Mesendoderm (in vitro differentiated cells): Measurements from ENCODE around the gene POLR1E.

Source experiments
- DNase-seq: peaks from one replicate; pipeline ENCODE4 v3.0.0; 2013
- H2AK5ac ChIP-seq: 2 replicates; pipeline ENCODE4 v1.6.1; 2013; ENCODE audit warnings: low read length, inconsistent platforms
- H2BK120ac ChIP-seq: 2 replicates; pipeline ENCODE4 v1.6.1; 2013; ENCODE audit warnings: low read depth, mild to moderate bottlenecking, low read length, moderate library complexity, mixed read lengths
- H2BK15ac ChIP-seq: replicated peaks from 2 replicates; pipeline ENCODE4 v1.6.1; 2013; ENCODE audit warnings: low read depth, mild to moderate bottlenecking, moderate library complexity
- H2BK5ac ChIP-seq: 2 replicates; pipeline ENCODE4 v1.6.1; 2013; ENCODE audit warnings: low read length, inconsistent platforms
- H3K18ac ChIP-seq: 2 replicates; pipeline ENCODE4 v1.6.1; 2013; ENCODE audit warnings: mild to moderate bottlenecking, low read length, mixed read lengths
- H3K23ac ChIP-seq: one replicate; pipeline ENCODE4 v1.6.1; 2013; ENCODE audit warnings: low read length
- H3K27ac ChIP-seq: 2 replicates; pipeline ENCODE4 v1.5.1; 2013; ENCODE audit warnings: low read depth, mild to moderate bottlenecking, inconsistent platforms, low read length, moderate library complexity
- H3K27me3 ChIP-seq: 2 replicates; pipeline ENCODE4 v1.6.1; 2013; ENCODE audit warnings: low read length, control low read depth, mild to moderate bottlenecking, inconsistent platforms; ENCODE audit not compliant: insufficient read depth, poor library complexity
- H3K36me3 ChIP-seq: 2 replicates; pipeline ENCODE4 v1.6.1; 2013; ENCODE audit warnings: low read length, inconsistent platforms; ENCODE audit not compliant: control insufficient read depth, insufficient read depth
- H3K4ac ChIP-seq: one replicate; pipeline ENCODE4 v1.6.1; 2013; ENCODE audit warnings: low read depth, mild to moderate bottlenecking, low read length, moderate library complexity
- H3K4me1 ChIP-seq: 2 replicates; pipeline ENCODE4 v1.6.1; 2013; ENCODE audit warnings: low read depth, low read length, inconsistent platforms; ENCODE audit not compliant: control insufficient read depth
- H3K4me2 ChIP-seq: 2 replicates; pipeline ENCODE4 v1.6.1; 2013; ENCODE audit warnings: low read length
- H3K4me3 ChIP-seq: 2 replicates; pipeline ENCODE4 v1.5.1; 2013; ENCODE audit warnings: mild to moderate bottlenecking, low read length
- H3K56ac ChIP-seq: one replicate; pipeline ENCODE4 v1.6.1; 2013; ENCODE audit warnings: low read length
- H3K79me1 ChIP-seq: 2 replicates; pipeline ENCODE4 v1.6.1; 2013; ENCODE audit warnings: low read length, inconsistent platforms
- H3K79me2 ChIP-seq: 2 replicates; pipeline ENCODE4 v1.6.1; 2013; ENCODE audit warnings: mild to moderate bottlenecking, low read length; ENCODE audit not compliant: control insufficient read depth, insufficient read depth
- H3K9ac ChIP-seq: 2 replicates; pipeline ENCODE4 v1.6.1; 2013; ENCODE audit warnings: low read length, inconsistent platforms
- H4K5ac ChIP-seq: one replicate; pipeline ENCODE4 v1.6.1; 2013; ENCODE audit warnings: low read length
- H4K8ac ChIP-seq: one replicate; pipeline ENCODE4 v1.6.1; 2013; ENCODE audit warnings: low read depth, mild to moderate bottlenecking, control low read depth, low read length, moderate library complexity
- WGBS: extraction: QIAGEN DNeasy Blood & Tissue Kit; methylation state at CpG from one replicate; pipeline ENCODE4 v1.1.7; 2013; ENCODE audit warnings: low lambda C conversion rate, missing lambda C conversion rate; ENCODE audit not compliant: insufficient coverage; ENCODE audit errors: extremely low coverage; 5-methylcytosine and 5-hydroxymethylcytosine counted together

The POLR1E gene

GRCh38 chr9:37455884-37456647 lies 29.7 kb upstream of the POLR1E start:
- no peak overlapping the region for H3K23ac ChIP-seq
- WGBS, result no CpG with 5 or more reads among the region's 7 CpGs

GRCh38 chr9:37456817-37457216 lies 28.9 kb upstream of the POLR1E start:
- H3K18ac ChIP-seq, result no peak overlapping the region
- H4K5ac ChIP-seq, result no peak overlapping the region
- H3K27ac ChIP-seq, result no peak overlapping the region
- H2BK15ac ChIP-seq, result no peak overlapping the region
- peaks cover 22% of the 10 kb centered on the region for H3K79me1 ChIP-seq
- H3K56ac ChIP-seq, result no peak overlapping the region
- H2AK5ac ChIP-seq, result no peak overlapping the region
- peaks cover 64% of the 10 kb centered on the region for H3K79me2 ChIP-seq
- H4K8ac ChIP-seq, result no peak overlapping the region
- no peak overlapping the region for H3K9ac ChIP-seq
- no CpG with 5 or more reads among the region's 1 CpG for WGBS
- no peak overlapping the region for H3K4me3 ChIP-seq
- no peak overlapping the region for H3K4ac ChIP-seq
- no peak overlapping the region for H3K4me2 ChIP-seq
- H3K4me1 ChIP-seq, result no peaks in the 10 kb centered on the region
- H2BK5ac ChIP-seq, result no peak overlapping the region
- DNase-seq, result no peak
- no peaks in the 10 kb centered on the region for H3K36me3 ChIP-seq
- H3K23ac ChIP-seq, result no peak overlapping the region
- H3K27me3 ChIP-seq, result no peaks in the 10 kb centered on the region
- no peak overlapping the region for H2BK120ac ChIP-seq

More at GRCh38 chr9:37455884-37456647, 29.7 kb upstream of the POLR1E start:
- Histone ChIP-seq H2BK120ac (no peak overlapping the region), H3K56ac (no peak overlapping the region), H3K9ac (no peak overlapping the region), H3K4me3 (no peak overlapping the region), H3K79me1 (peaks cover 22% of the 10 kb centered on the region), H3K79me2 (peaks cover 64% of the 10 kb centered on the region), H4K5ac (no peak overlapping the region), H3K18ac (no peak overlapping the region), H3K4me2 (no peak overlapping the region), H2BK5ac (no peak overlapping the region), H2BK15ac (no peak overlapping the region), H3K27me3 (no peaks in the 10 kb centered on the region), H3K4me1 (no peaks in the 10 kb centered on the region), H2AK5ac (no peak overlapping the region), H3K27ac (no peak overlapping the region), H4K8ac (no peak overlapping the region), H3K4ac (no peak overlapping the region), H3K36me3 (no peaks in the 10 kb centered on the region)
- DNase-seq, result no peak

GRCh38 chr9:37464006-37464405 lies 21.7 kb upstream of the POLR1E start:
- H3K18ac ChIP-seq, result no peak overlapping the region
- H3K79me2 ChIP-seq, result peaks cover 45% of the 10 kb centered on the region
- H3K79me1 ChIP-seq, result peaks cover 4% of the 10 kb centered on the region
- DNase-seq, result no peak
- peak overlapping the region; percentile 99 for H3K9ac ChIP-seq
- no peak overlapping the region for H4K8ac ChIP-seq
- no peak overlapping the region for H3K27ac ChIP-seq
- H2AK5ac ChIP-seq, result no peak overlapping the region
- H4K5ac ChIP-seq, result no peak overlapping the region
- no peaks in the 10 kb centered on the region for H3K27me3 ChIP-seq
- H3K23ac ChIP-seq, result no peak overlapping the region
- no peaks in the 10 kb centered on the region for H3K36me3 ChIP-seq
- WGBS, result no CpG with 5 or more reads among the region's 3 CpGs
- H3K4me3 ChIP-seq, result peak overlapping the region; percentile 32
- peak overlapping the region; percentile 76 for H3K4me2 ChIP-seq
- H3K4ac ChIP-seq, result no peak overlapping the region
- no peak overlapping the region for H2BK5ac ChIP-seq
- peaks cover 3% of the 10 kb centered on the region for H3K4me1 ChIP-seq
- H2BK15ac ChIP-seq, result no peak overlapping the region
- no peak overlapping the region for H2BK120ac ChIP-seq
- H3K56ac ChIP-seq, result peak overlapping the region; percentile 79

GRCh38 chr9:37464426-37465248 lies 21.1 kb upstream of the POLR1E start:
- no CpG with 5 or more reads among the region's 47 CpGs for WGBS
- Histone ChIP-seq H3K79me2 (peaks cover 45% of the 10 kb centered on the region), H3K18ac (peak overlapping the region; percentile 35), H3K23ac (peak overlapping the region; percentile 89), H3K79me1 (peaks cover 4% of the 10 kb centered on the region), H3K4me2 (peak overlapping the region; percentile 91), H2BK120ac (no peak overlapping the region), H2BK5ac (peak overlapping the region; percentile 94), H4K8ac (no peak overlapping the region), H2AK5ac (no peak overlapping the region), H3K36me3 (no peaks in the 10 kb centered on the region), H3K56ac (peak overlapping the region; percentile 99), H4K5ac (no peak overlapping the region), H3K27ac (peak overlapping the region; percentile 88), H3K4me1 (peaks cover 3% of the 10 kb centered on the region), H3K4ac (peak overlapping the region; percentile 71), H2BK15ac (no peak overlapping the region), H3K27me3 (no peaks in the 10 kb centered on the region), H3K9ac (peak overlapping the region; percentile 99), H3K4me3 (peak overlapping the region; percentile 98)
- no peak for DNase-seq

GRCh38 chr9:37465249-37466036 lies 20.3 kb upstream of the POLR1E start, which contains the start of gene ZBTB5:
Gene ZBTB5, minus strand, starts transcription at chr9:37465450. Its CDS starts 22,899 bp downstream, at chr9:37442551.
- Histone ChIP-seq H3K36me3 (no peaks in the 10 kb centered on the region), H3K27ac (peak within 1 kb of the TSS; percentile 97), H4K8ac (peak within 1 kb of the TSS; percentile 87)

More at GRCh38 chr9:37465249-37466036, 20.3 kb upstream of the POLR1E start, which contains the start of gene ZBTB5:
- Histone ChIP-seq H3K4me2 (peak within 1 kb of the TSS; percentile 91), H2AK5ac (no peak within 1 kb of the TSS), H2BK120ac (peak within 1 kb of the TSS; percentile 10), H3K23ac (peak within 1 kb of the TSS; percentile 89), H3K4me3 (peak within 1 kb of the TSS; percentile 98), H2BK5ac (peak within 1 kb of the TSS; percentile 94), H4K5ac (no peak within 1 kb of the TSS), H3K79me1 (peaks cover 3% of the 10 kb centered on the region), H3K9ac (peak within 1 kb of the TSS; percentile 99), H3K56ac (peak within 1 kb of the TSS; percentile 99), H3K27me3 (no peaks in the 10 kb centered on the region), H2BK15ac (no peak within 1 kb of the TSS), H3K4ac (peak within 1 kb of the TSS; percentile 98), H3K18ac (peak within 1 kb of the TSS; percentile 77), H3K4me1 (peaks cover 3% of the 10 kb centered on the region), H3K79me2 (peaks cover 39% of the 10 kb centered on the region)
- peak; percentile 100 for DNase-seq
- whole genome bisulfite sequencing, result no CpG with 5 or more reads among the region's 52 CpGs
